Measurements from ENCODE around the gene HMCN2. TPM values are rescaled to one million over a fixed set of nuclear protein-coding genes. Genes with fewer than 3 reads are reported as not detected.
A peak's percentile ranks its signal among the peaks of the same experiment; 100 is the strongest.

Gene HMCN2
- total and polyA plus RNA-seq, 2 donors (not counting 1 experiment from before 2014, with no cell fraction given), result 0.01 TPM; not detected in 1

- no peak for TF ChIP-seq CTCF (IDR thresholded peaks at IDR 0.05)
- no peak for TF ChIP-seq EZH2 (IDR thresholded peaks at IDR 0.05; ENCODE audit: borderline replicate concordance, insufficient read depth, low read depth, low read length, poor library complexity, severe bottlenecking)
- WGBS (ENCODE audit: insufficient coverage), result 82% methylated on average over 6 of the region's 10 CpGs
- Histone ChIP-seq H3K9me3 (ENCODE audit: control extremely low read depth in 1 of 3, control insufficient read depth in 2 of 3, insufficient read depth in 1 of 3, low read length in 2 of 3) (no peaks in the 10 kb centered on the region), H3K4me1 (ENCODE audit: control insufficient read depth in 2 of 2, insufficient read depth in 2 of 2, low read length in 2 of 2) (peaks cover 10 to 16% of the 10 kb centered on the region in 2 donors), H3K27ac (ENCODE audit: low read length in 2 of 2) (peak overlapping the region in 1 of 2 donors; percentile 41), H2AFZ (ENCODE audit: insufficient read depth, low read depth, low read length, poor library complexity, severe bottlenecking) (no peak overlapping the region), H3K4me3 (ENCODE audit: control extremely low read depth in 1 of 5, extremely low read depth in 1 of 5, insufficient read depth in 1 of 5, low read depth in 2 of 5, low read length in 4 of 5) (no peak overlapping the region), H3K79me2 (ENCODE audit: control insufficient read depth, insufficient read depth, low read length) (no peaks in the 10 kb centered on the region), H4K20me1 (ENCODE audit: control insufficient read depth, insufficient read depth, low read length, poor library complexity, severe bottlenecking) (no peaks in the 10 kb centered on the region), H3K36me3 (replicated peaks in 1 of 2; ENCODE audit: control extremely low read depth in 1 of 2, control insufficient read depth in 1 of 2, extremely low read depth in 1 of 2, insufficient read depth in 2 of 2, low read length in 1 of 2) (no peaks in the 10 kb centered on the region), H3K27me3 (replicated peaks in 1 of 4; ENCODE audit: control extremely low read depth in 1 of 4, control insufficient read depth in 3 of 4, insufficient read depth in 4 of 4, low read length in 3 of 4) (no peaks in the 10 kb centered on the region), H3K4me2 (replicated peaks; ENCODE audit: low read depth, low read length, poor library complexity, severe bottlenecking) (peak overlapping the region; percentile 47), H3K9ac (ENCODE audit: low read length) (no peak overlapping the region)
- ChIA-PET CTCF (no interaction called here), POLR2A (no interaction called here)
- Mint-ChIP-seq H3K27ac (peak overlapping the region; percentile 87), H3K4me1 (peaks cover 29% of the 10 kb centered on the region), H3K4me3 (peak overlapping the region; percentile 60), H3K9me3 (ENCODE audit: insufficient read depth) (no peaks in the 10 kb centered on the region), H3K27me3 (no peaks in the 10 kb centered on the region)
- intact Hi-C loops (cut with micrococcal nuclease), result no loop called here
- ATAC-seq (ENCODE audit: low read depth), result peak; percentile 81
- DNase-seq, result peak; percentile 33
Observed at GRCh38 chr9:130352081-130352480, 86.5 kb downstream of the HMCN2 start.

- H3K4me2 ChIP-seq (replicated peaks; ENCODE audit: low read depth, low read length, poor library complexity, severe bottlenecking), result peak overlapping the region; percentile 47
- H3K27me3 ChIP-seq (replicated peaks in 1 of 4; ENCODE audit: control extremely low read depth in 1 of 4, control insufficient read depth in 3 of 4, insufficient read depth in 4 of 4, low read length in 3 of 4), result no peaks in the 10 kb centered on the region
- no peak for TF ChIP-seq CTCF (IDR thresholded peaks at IDR 0.05)
- no peak for TF ChIP-seq EZH2 (IDR thresholded peaks at IDR 0.05; ENCODE audit: borderline replicate concordance, insufficient read depth, low read depth, low read length, poor library complexity, severe bottlenecking)
- H3K27ac ChIP-seq (ENCODE audit: low read length in 2 of 2), result peak overlapping the region in 1 of 2 donors; percentile 41
- H3K9ac ChIP-seq (ENCODE audit: low read length), result no peak overlapping the region
- Mint-ChIP-seq H3K4me1 (peaks cover 33% of the 10 kb centered on the region), H3K27ac (peak overlapping the region; percentile 87), H3K4me3 (no peak overlapping the region), H3K27me3 (no peaks in the 10 kb centered on the region), H3K9me3 (ENCODE audit: insufficient read depth) (no peaks in the 10 kb centered on the region)
- no peaks in the 10 kb centered on the region for H3K9me3 ChIP-seq (ENCODE audit: control extremely low read depth in 1 of 3, control insufficient read depth in 2 of 3, insufficient read depth in 1 of 3, low read length in 2 of 3)
- H4K20me1 ChIP-seq (ENCODE audit: control insufficient read depth, insufficient read depth, low read length, poor library complexity, severe bottlenecking), result no peaks in the 10 kb centered on the region
- H3K4me3 ChIP-seq (ENCODE audit: control extremely low read depth in 1 of 5, extremely low read depth in 1 of 5, insufficient read depth in 1 of 5, low read depth in 2 of 5, low read length in 4 of 5), result no peak overlapping the region
- WGBS (ENCODE audit: insufficient coverage), result 98% methylated on average over 15 of the region's 17 CpGs
- ChIA-PET CTCF (interaction anchor here (0.6 kb wide), 2 partner anchors 61 to 1326 kb away, joined by 3 read pairs; no protein-coding TSS in a partner anchor), POLR2A (no interaction called here)
- no peaks in the 10 kb centered on the region for H3K36me3 ChIP-seq (replicated peaks in 1 of 2; ENCODE audit: control extremely low read depth in 1 of 2, control insufficient read depth in 1 of 2, extremely low read depth in 1 of 2, insufficient read depth in 2 of 2, low read length in 1 of 2)
- no peak overlapping the region for H2AFZ ChIP-seq (ENCODE audit: insufficient read depth, low read depth, low read length, poor library complexity, severe bottlenecking)
- intact Hi-C loops (cut with micrococcal nuclease), result no loop called here
- ATAC-seq (ENCODE audit: low read depth) (no peak), DNase-seq (no peak)
- no peaks in the 10 kb centered on the region for H3K79me2 ChIP-seq (ENCODE audit: control insufficient read depth, insufficient read depth, low read length)
- peaks cover 10 to 16% of the 10 kb centered on the region in 2 donors for H3K4me1 ChIP-seq (ENCODE audit: control insufficient read depth in 2 of 2, insufficient read depth in 2 of 2, low read length in 2 of 2)
Observed at GRCh38 chr9:130352586-130353285, 87.2 kb downstream of the HMCN2 start.
